Neuronal stem cell (in vitro differentiated cells): ENCODE results near the gene INSR.

Experiments
- DNase-seq: peaks from one replicate; pipeline ENCODE4 v3.0.0-alpha.2; 2013; ENCODE audit warnings: low spot score
- H2AFZ ChIP-seq: one replicate; pipeline ENCODE4 v1.6.1; 2013; ENCODE audit warnings: mild to moderate bottlenecking, low read length, inconsistent platforms
- H2AK5ac ChIP-seq: 2 replicates; pipeline ENCODE4 v1.6.1; 2013; ENCODE audit warnings: low read depth, mild to moderate bottlenecking, inconsistent platforms, low read length, moderate library complexity, mixed read lengths
- H2BK120ac ChIP-seq: 2 replicates; pipeline ENCODE4 v1.6.1; 2013; ENCODE audit warnings: low read depth, mild to moderate bottlenecking, inconsistent platforms, low read length, moderate library complexity, mixed read lengths
- H2BK12ac ChIP-seq: one replicate; pipeline ENCODE4 v1.6.1; 2013; ENCODE audit warnings: low read length, inconsistent platforms
- H2BK15ac ChIP-seq: 2 replicates; pipeline ENCODE4 v1.6.1; 2013; ENCODE audit warnings: mild to moderate bottlenecking, low read length, inconsistent platforms, mixed read lengths
- H2BK5ac ChIP-seq: one replicate; pipeline ENCODE4 v1.6.1; 2013; ENCODE audit warnings: inconsistent platforms, mild to moderate bottlenecking, low read length, moderate library complexity
- H3K14ac ChIP-seq: one replicate; pipeline ENCODE4 v1.6.1; 2013; ENCODE audit warnings: low read length, inconsistent platforms
- H3K18ac ChIP-seq: 2 replicates; pipeline ENCODE4 v1.6.1; 2013; ENCODE audit warnings: low read length, inconsistent platforms
- H3K23ac ChIP-seq: 2 replicates; pipeline ENCODE4 v1.6.1; 2013; ENCODE audit warnings: low read depth, mild to moderate bottlenecking, mixed read lengths, low read length, inconsistent platforms; ENCODE audit not compliant: poor library complexity
- H3K27ac ChIP-seq: replicated peaks from 3 replicates; pipeline ENCODE4 v1.5.1; 2013; ENCODE audit warnings: low read length, inconsistent platforms
- H3K27me3 ChIP-seq, 3 experiments: 2 replicates each; pipeline ENCODE4 v1.6.1; 2013; ENCODE audit warnings: low read length in 3 of 3, mild to moderate bottlenecking in 2 of 3, inconsistent platforms in 1 of 3, low read depth in 1 of 3, mixed read lengths in 1 of 3, moderate library complexity in 1 of 3; ENCODE audit not compliant: control insufficient read depth in 3 of 3, insufficient read depth in 3 of 3
- H3K36me3 ChIP-seq, 2 donors: replicated peaks in 1 of 2; 2 replicates each; pipeline ENCODE4 v1.6.1; 2013; ENCODE audit warnings: low read length in 2 of 2; ENCODE audit not compliant: control insufficient read depth in 2 of 2, insufficient read depth in 2 of 2
- H3K4ac ChIP-seq: 2 replicates; pipeline ENCODE4 v1.6.1; 2013; ENCODE audit warnings: inconsistent platforms, mild to moderate bottlenecking, low read length, moderate library complexity
- H3K4me1 ChIP-seq, 2 donors: 1 replicate in 1 of 2; 2 replicates in 1 of 2; pipeline ENCODE4 v1.6.1; 2013; ENCODE audit warnings: low read length in 2 of 2, low read depth in 1 of 2; ENCODE audit not compliant: control insufficient read depth in 2 of 2, insufficient read depth in 1 of 2
- H3K4me2 ChIP-seq: one replicate; pipeline ENCODE4 v1.6.1; 2013; ENCODE audit warnings: mild to moderate bottlenecking, low read length, inconsistent platforms; ENCODE audit not compliant: insufficient read depth, poor library complexity, severe bottlenecking
- H3K4me3 ChIP-seq, 2 donors: 2 replicates each; pipeline ENCODE4 v1.5.1; 2013; ENCODE audit warnings: low read length in 2 of 2, mild to moderate bottlenecking in 2 of 2, inconsistent platforms in 1 of 2, moderate library complexity in 1 of 2
- H3K79me1 ChIP-seq: one replicate; pipeline ENCODE4 v1.6.1; 2013; ENCODE audit warnings: low read depth, mild to moderate bottlenecking, inconsistent platforms, low read length, moderate library complexity
- H3K9ac ChIP-seq: one replicate; pipeline ENCODE4 v1.6.1; 2013; ENCODE audit warnings: mild to moderate bottlenecking, low read depth, low read length, inconsistent platforms; ENCODE audit not compliant: poor library complexity
- H3K9me3 ChIP-seq, 2 donors: replicated peaks in 1 of 2; 2 replicates each; pipeline versions ENCODE3 to v1.6.1; 2013; ENCODE audit warnings: low read length in 2 of 2, mild to moderate bottlenecking in 2 of 2, inconsistent platforms in 1 of 2, low read depth in 1 of 2, mixed read lengths in 1 of 2, moderate library complexity in 1 of 2; ENCODE audit not compliant: control insufficient read depth in 2 of 2, insufficient read depth in 1 of 2
- H4K8ac ChIP-seq: one replicate; pipeline ENCODE4 v1.6.1; 2013; ENCODE audit warnings: low read depth, mild to moderate bottlenecking, inconsistent platforms, low read length, moderate library complexity
- H4K91ac ChIP-seq: one replicate; pipeline ENCODE4 v1.6.1; 2013; ENCODE audit warnings: low read length, low read depth, mild to moderate bottlenecking, inconsistent platforms; ENCODE audit not compliant: poor library complexity
- WGBS, 2 donors: extraction: QIAGEN DNeasy Blood & Tissue Kit; methylation state at CpG; one replicate each; pipeline ENCODE4 v1.1.7; 2013; ENCODE audit warnings: missing lambda C conversion rate in 2 of 2, mixed read lengths in 1 of 2; ENCODE audit not compliant: insufficient read length in 2 of 2, insufficient replicate concordance in 1 of 2; ENCODE audit errors: extremely low coverage in 2 of 2; 5-methylcytosine and 5-hydroxymethylcytosine counted together

Gene INSR

GRCh38 chr19:7250951-7251350 lies 43.3 kb downstream of the INSR start:
- Histone ChIP-seq H3K36me3 (no peaks in the 10 kb centered on the region), H2AK5ac (no peak overlapping the region), H4K91ac (no peak overlapping the region), H2BK5ac (no peak overlapping the region), H3K4ac (no peak overlapping the region), H3K9ac (no peak overlapping the region), H2BK15ac (no peak overlapping the region), H3K79me1 (no peaks in the 10 kb centered on the region), H3K27ac (no peak overlapping the region), H3K14ac (no peak overlapping the region), H3K18ac (no peak overlapping the region), H2AFZ (no peak overlapping the region), H3K27me3 (no peaks in the 10 kb centered on the region), H3K4me3 (no peak overlapping the region), H4K8ac (no peak overlapping the region), H3K9me3 (peaks cover 5 to 12% of the 10 kb centered on the region in 2 donors), H2BK120ac (no peak overlapping the region), H3K4me2 (no peak overlapping the region), H3K4me1 (no peaks in the 10 kb centered on the region), H2BK12ac (no peak overlapping the region), H3K23ac (no peak overlapping the region)
- no peak for DNase-seq
- WGBS, 2 donors = no CpG with 5 or more reads among the region's 4 CpGs

GRCh38 chr19:7250057-7250596 lies 44.1 kb downstream of the INSR start:
- H3K23ac ChIP-seq = no peak overlapping the region
- H3K14ac ChIP-seq = no peak overlapping the region
- H3K4me1 ChIP-seq = no peaks in the 10 kb centered on the region
- no peak overlapping the region for H2BK120ac ChIP-seq
- H3K36me3 ChIP-seq = no peaks in the 10 kb centered on the region
- no peak overlapping the region for H2BK15ac ChIP-seq
- H2BK5ac ChIP-seq = no peak overlapping the region
- H4K91ac ChIP-seq = no peak overlapping the region
- no peak overlapping the region for H3K27ac ChIP-seq
- H3K9me3 ChIP-seq = peaks cover 5 to 12% of the 10 kb centered on the region in 2 donors
- no peak overlapping the region for H3K18ac ChIP-seq
- no peak overlapping the region for H4K8ac ChIP-seq
- H2AFZ ChIP-seq = no peak overlapping the region
- no peaks in the 10 kb centered on the region for H3K27me3 ChIP-seq
- H2AK5ac ChIP-seq = no peak overlapping the region
- H3K79me1 ChIP-seq = no peaks in the 10 kb centered on the region
- no peak overlapping the region for H3K9ac ChIP-seq
- H3K4ac ChIP-seq = no peak overlapping the region
- no CpG with 5 or more reads among the region's 1 CpG for WGBS, 2 donors
- DNase-seq = no peak
- no peak overlapping the region for H3K4me3 ChIP-seq
- H3K4me2 ChIP-seq = no peak overlapping the region
- no peak overlapping the region for H2BK12ac ChIP-seq

GRCh38 chr19:7247155-7247554 lies 47.1 kb downstream of the INSR start:
- no peak overlapping the region for H2AK5ac ChIP-seq
- H2BK5ac ChIP-seq = no peak overlapping the region
- no peak overlapping the region for H4K91ac ChIP-seq
- H2BK12ac ChIP-seq = no peak overlapping the region
- no peak overlapping the region for H3K14ac ChIP-seq
- H3K79me1 ChIP-seq = no peaks in the 10 kb centered on the region
- H2BK15ac ChIP-seq = no peak overlapping the region
- H3K27me3 ChIP-seq = no peaks in the 10 kb centered on the region
- H3K9ac ChIP-seq = no peak overlapping the region
- H3K4me1 ChIP-seq = no peaks in the 10 kb centered on the region
- no peak overlapping the region for H2AFZ ChIP-seq
- no peak overlapping the region for H3K4me3 ChIP-seq
- no peak overlapping the region for H2BK120ac ChIP-seq
- H4K8ac ChIP-seq = no peak overlapping the region
- H3K18ac ChIP-seq = no peak overlapping the region
- no peak for DNase-seq
- no CpG with 5 or more reads among the region's 4 CpGs for WGBS, 2 donors
- no peak overlapping the region for H3K23ac ChIP-seq
- no peak overlapping the region for H3K4me2 ChIP-seq
- H3K9me3 ChIP-seq = peaks cover 5 to 12% of the 10 kb centered on the region in 2 donors
- no peaks in the 10 kb centered on the region for H3K36me3 ChIP-seq
- H3K4ac ChIP-seq = no peak overlapping the region
- H3K27ac ChIP-seq = no peak overlapping the region

- no peaks in the 10 kb centered on the region for H3K79me1 ChIP-seq
- H3K27ac ChIP-seq = no peak overlapping the region
- no peak for DNase-seq
- no peak overlapping the region for H4K91ac ChIP-seq
- H3K4me2 ChIP-seq = no peak overlapping the region
- no peak overlapping the region for H3K9ac ChIP-seq
- no peak overlapping the region for H2AFZ ChIP-seq
- no peak overlapping the region for H2BK5ac ChIP-seq
- no peak overlapping the region for H3K18ac ChIP-seq
- H3K36me3 ChIP-seq = no peaks in the 10 kb centered on the region
- no peak overlapping the region for H2BK15ac ChIP-seq
- no peak overlapping the region for H4K8ac ChIP-seq
- H2AK5ac ChIP-seq = no peak overlapping the region
- no CpG with 5 or more reads among the region's 2 CpGs for WGBS, 2 donors
- no peak overlapping the region for H3K4me3 ChIP-seq
- no peak overlapping the region for H3K4ac ChIP-seq
- no peak overlapping the region for H2BK12ac ChIP-seq
- no peaks in the 10 kb centered on the region for H3K27me3 ChIP-seq
- H2BK120ac ChIP-seq = no peak overlapping the region
- H3K4me1 ChIP-seq = no peaks in the 10 kb centered on the region
- no peak overlapping the region for H3K14ac ChIP-seq
- no peak overlapping the region for H3K23ac ChIP-seq
- peaks cover 5 to 12% of the 10 kb centered on the region in 2 donors for H3K9me3 ChIP-seq
Observed at GRCh38 chr19:7246601-7247000, 47.6 kb downstream of the INSR start.
